Endothelial cell of umbilical vein (primary cell): ENCODE results near the gene CHRM1. TPM values are rescaled to one million over a fixed set of nuclear protein-coding genes. Genes with fewer than 3 reads are reported as not detected.

Experiments
- BruUV-seq: library from RNA; stranded (reverse); fragments of 400-500 nt; replicated peaks from 2 replicates; lab custom pipeline; 2021; lab: Mats Ljungman, UMichigan
- CTCF ChIA-PET: fragments of 300-600, 350-600 bp; sonication (Branson Sonifier 250); formaldehyde crosslinking; loops from one replicate; lab custom pipeline; 2021; ENCODE audit warnings: antibody characterized with exemption, inconsistent platforms; lab: Charles Lee
- POLR2A ChIA-PET: fragments of 300-600, 350-600 bp; sonication (Branson Sonifier 250); formaldehyde crosslinking; loops from one replicate; lab custom pipeline; 2021; ENCODE audit warnings: antibody characterized with exemption, inconsistent platforms; lab: Charles Lee
- DNase-seq: peaks from one replicate; pipeline ENCODE4 v3.0.0-alpha.2; 2011; ENCODE audit warnings: low read depth, low spot score
- FAIRE-seq: peaks from 2 replicates; lab custom pipeline; 2011; peaks lifted over from hg19 to GRCh38; lab: Jason Lieb, UNC
- H2AFZ ChIP-seq: 2 replicates; pipeline ENCODE4 v1.6.0; 2012; ENCODE audit warnings: low read depth, low read length, control low read depth, inconsistent platforms
- H3K27ac ChIP-seq: 2 replicates; pipeline ENCODE4 v1.5.1; 2011; ENCODE audit warnings: low read depth, mild to moderate bottlenecking, control low read depth, low read length, moderate library complexity; ENCODE audit not compliant: insufficient read depth
- H3K27me3 ChIP-seq, 2 experiments: 2 replicates each; pipeline versions ENCODE4 v1.6.0 to v1.6.1; 2011; ENCODE audit warnings: low read length in 2 of 2, mixed read lengths in 1 of 2; ENCODE audit not compliant: control insufficient read depth in 2 of 2, insufficient read depth in 2 of 2
- H3K36me3 ChIP-seq, 2 experiments: 2 replicates in 1 of 2; 3 replicates in 1 of 2; pipeline ENCODE4 v1.5.1; 2011; ENCODE audit warnings: low read length in 2 of 2, mild to moderate bottlenecking in 1 of 2, moderate library complexity in 1 of 2; ENCODE audit not compliant: control insufficient read depth in 2 of 2, insufficient read depth in 2 of 2; ENCODE audit errors: extremely low read depth in 1 of 2
- H3K4me1 ChIP-seq: 3 replicates; pipeline ENCODE4 v1.5.1; 2011; ENCODE audit warnings: mild to moderate bottlenecking, low read length; ENCODE audit not compliant: control insufficient read depth, insufficient read depth; ENCODE audit errors: extremely low read depth
- H3K4me2 ChIP-seq: 2 replicates; pipeline ENCODE4 v1.6.1; 2011; ENCODE audit warnings: low read length, control low read depth, mixed read lengths; ENCODE audit not compliant: insufficient read depth
- H3K4me3 ChIP-seq, 3 experiments: fragments of 200-600 bp in 1 of 3; sonication (generic), shearing (Covaris generic) in 1 of 3; replicated peaks in 1 of 3; 2 replicates each; pipeline ENCODE4 v1.5.1; 2011 to 2016; ENCODE audit warnings: control low read depth in 3 of 3, low read length in 3 of 3, mild to moderate bottlenecking in 2 of 3, inconsistent platforms in 1 of 3, low read depth in 1 of 3, moderate library complexity in 1 of 3; ENCODE audit not compliant: insufficient read depth in 1 of 3
- H3K79me2 ChIP-seq: 2 replicates; pipeline ENCODE4 v1.6.0; 2012; ENCODE audit warnings: low read length, inconsistent platforms; ENCODE audit not compliant: control insufficient read depth, insufficient read depth
- H3K9ac ChIP-seq: replicated peaks from 2 replicates; pipeline ENCODE3; 2011; ENCODE audit warnings: low read length, control low read depth; ENCODE audit not compliant: insufficient read depth; ENCODE audit errors: extremely low read depth
- H3K9me1 ChIP-seq: replicated peaks from 3 replicates; pipeline ENCODE4 v1.6.0; 2011; ENCODE audit warnings: mild to moderate bottlenecking, low read length; ENCODE audit not compliant: control insufficient read depth, insufficient read depth; ENCODE audit errors: extremely low read depth
- H3K9me3 ChIP-seq: replicated peaks from 2 replicates; pipeline ENCODE4 v1.5.1; 2012; ENCODE audit warnings: low read length, inconsistent platforms; ENCODE audit not compliant: control insufficient read depth, insufficient read depth
- H4K20me1 ChIP-seq: replicated peaks from 2 replicates; pipeline ENCODE3; 2011; ENCODE audit warnings: mild to moderate bottlenecking, low read length; ENCODE audit not compliant: control insufficient read depth, insufficient read depth; ENCODE audit errors: extremely low read depth
- EZH2 ChIP-seq: IDR thresholded peaks from 2 replicates; pipeline ENCODE4 v1.6.1; 2012; ENCODE audit warnings: borderline replicate concordance, low read depth, mild to moderate bottlenecking, moderate library complexity, low read length, inconsistent platforms; ENCODE audit not compliant: severe bottlenecking
- FOS ChIP-seq: IDR thresholded peaks from 2 replicates; pipeline ENCODE4 v1.6.1; 2011; ENCODE audit warnings: mild to moderate bottlenecking, low read length, moderate library complexity, borderline replicate concordance; ENCODE audit not compliant: insufficient read depth
- GATA2 ChIP-seq: IDR thresholded peaks from 2 replicates; pipeline ENCODE4 v1.7.0; 2011; ENCODE audit warnings: low read depth, mild to moderate bottlenecking, moderate library complexity, mixed read lengths, low read length; ENCODE audit not compliant: insufficient read length, insufficient read depth
- JUN ChIP-seq: IDR thresholded peaks from 2 replicates; pipeline ENCODE4 v1.6.1; 2011; ENCODE audit warnings: borderline replicate concordance, low read depth; ENCODE audit not compliant: insufficient read length, insufficient read depth
- MAX ChIP-seq: IDR thresholded peaks from 2 replicates; pipeline ENCODE4 v1.6.1; 2011; ENCODE audit not compliant: insufficient read depth, insufficient read length
- MYC ChIP-seq: IDR thresholded peaks from one replicate; pipeline ENCODE4 v1.6.1; 2011; ENCODE audit warnings: mild to moderate bottlenecking, low read depth, low read length
- POLR2A ChIP-seq: IDR thresholded peaks from 2 replicates; pipeline ENCODE4 v1.6.1; 2012; ENCODE audit warnings: low read depth, mild to moderate bottlenecking, control low read depth, low read length
- POLR2AphosphoS5 ChIP-seq: IDR thresholded peaks from 2 replicates; pipeline ENCODE4 v1.6.1; 2012; ENCODE audit warnings: low read depth, mild to moderate bottlenecking, control low read depth, low read length, moderate library complexity; ENCODE audit not compliant: insufficient read depth
- dilution Hi-C: fragments of 300-500 bp; cut with MboI; formaldehyde crosslinking; loops from one replicate; pipeline ENCODE4 v1.15.0; 2019; ENCODE audit warnings: low sequenced_read_pairs; ENCODE audit not compliant: extremely low pct_ligation_motif_present
- intact Hi-C: fragments of 100-400 bp; cut with micrococcal nuclease; formaldehyde crosslinking; loops from one replicate; pipeline ENCODE4 v1.10.0; 2022
- polyA plus RNA-seq, 4 experiments: library from polyadenylated mRNA; depleted of rRNA in 3 of 4; stranded (reverse) in 3 of 4; unstranded in 1 of 4; fragments of >200 nt; gene quantifications; 2 replicates each; pipeline versions ENCODE4 v1.2.1 to v1.2.3, GENCODE V29; 2011 to 2012; ENCODE audit warnings: missing spikeins in 1 of 4
- total RNA-seq: library from RNA; stranded (reverse); gene quantifications from 2 replicates; pipeline ENCODE4 v1.2.3, GENCODE V29; 2021
- TF ChIP-seq, protein P1 (sequence below), 2 donors: IDR thresholded peaks; 1 replicate in 1 of 2; 2 replicates in 1 of 2; pipeline ENCODE4 v1.5.1; 2011; ENCODE audit warnings: low read length in 2 of 2, mild to moderate bottlenecking in 2 of 2, moderate library complexity in 2 of 2, control low read depth in 1 of 2, inconsistent platforms in 1 of 2, low read depth in 1 of 2; ENCODE audit not compliant: insufficient read depth in 1 of 2; ENCODE audit errors: extremely low read depth in 1 of 2

Gene CHRM1
- total and polyA plus RNA-seq, 2 donors (not counting 3 experiments of a cell fraction or from before 2014, with no cell fraction given) = not detected

DNA sequence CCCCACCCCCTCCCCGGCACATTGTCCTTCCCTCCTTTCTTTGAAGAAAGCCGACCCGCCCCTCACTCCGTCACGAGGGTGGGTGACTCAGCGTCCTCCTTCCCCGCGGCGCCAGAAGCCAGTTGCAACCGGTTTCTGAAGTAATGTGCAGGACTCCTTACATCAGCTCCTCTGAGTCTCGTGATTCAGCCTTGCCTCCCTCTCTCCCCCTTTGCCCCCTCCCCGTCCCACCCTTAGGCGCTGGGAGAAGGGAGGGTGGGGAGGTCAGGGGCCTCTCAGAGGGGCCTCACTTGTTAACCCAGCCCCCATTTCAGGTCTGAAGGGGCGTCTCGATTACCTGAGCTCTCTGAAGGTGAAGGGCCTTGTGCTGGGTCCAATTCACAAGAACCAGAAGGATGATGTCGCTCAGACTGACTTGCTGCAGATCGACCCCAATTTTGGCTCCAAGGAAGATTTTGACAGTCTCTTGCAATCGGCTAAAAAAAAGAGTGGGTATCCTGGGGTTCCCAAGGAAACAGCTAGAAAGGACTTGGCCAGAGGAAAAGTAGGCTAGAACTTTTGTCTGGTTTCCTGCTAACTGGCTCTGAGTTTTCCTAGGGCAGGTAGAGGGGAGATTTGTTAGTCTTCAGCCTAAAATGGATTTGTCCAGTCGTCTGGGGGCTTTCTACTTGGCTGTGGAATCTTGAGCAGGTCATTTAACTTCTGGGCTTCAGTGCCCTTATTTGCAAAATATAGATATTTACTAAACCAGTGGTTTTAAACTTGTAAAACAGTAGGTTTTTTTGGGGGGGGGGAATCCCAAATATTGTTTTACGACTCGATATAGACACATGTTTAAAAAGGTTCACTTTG, 39.4 kb downstream of the CHRM1 start:
- Histone ChIP-seq H3K9me1 (no peaks in the 10 kb centered on the region), H3K4me3 (peak overlapping the region; percentile 75 to 100 (median 95)), H3K36me3 (peaks cover 26 to 32% of the 10 kb centered on the region in 2 experiments), H4K20me1 (peaks cover 5% of the 10 kb centered on the region), H3K9ac (peak overlapping the region; percentile 100), H3K27ac (peak overlapping the region; percentile 100), H3K27me3 (no peaks in the 10 kb centered on the region), H3K4me2 (peak overlapping the region; percentile 94), H3K9me3 (no peaks in the 10 kb centered on the region), H3K4me1 (peaks cover 45% of the 10 kb centered on the region), H3K79me2 (peaks cover 58% of the 10 kb centered on the region), H2AFZ (no peak overlapping the region)
- TSS peak; percentile 48 for BruUV-seq
- dilution Hi-C loops = no loop called here
- DNase-seq (peak; percentile 97), FAIRE-seq (peak; percentile 98)
- intact Hi-C loops = loop anchor here (1.0 to 5.0 kb wide), 6 partner anchors 27 to 485 kb away; partner anchors contain the start of genes HNRNPUL2, TAF6L, TMEM179B and TTC9C
- POLR2A ChIA-PET = interaction anchor here (0.5 to 2.3 kb wide), 16 partner anchors 8 to 154 kb away, joined by 3 to 25 read pairs (median 6); partner anchors contain the start of genes HNRNPUL2, TAF6L and TMEM179B
- TF ChIP-seq POLR2AphosphoS5 (peak; percentile 48), FOS (peak; percentile 72), POLR2A (peak; percentile 72), JUN (peak; percentile 65), MYC (peak; percentile 1), MAX (peak; percentile 45), EZH2 (no peak), GATA2 (no peak)
- TF ChIP-seq, protein P1, sequence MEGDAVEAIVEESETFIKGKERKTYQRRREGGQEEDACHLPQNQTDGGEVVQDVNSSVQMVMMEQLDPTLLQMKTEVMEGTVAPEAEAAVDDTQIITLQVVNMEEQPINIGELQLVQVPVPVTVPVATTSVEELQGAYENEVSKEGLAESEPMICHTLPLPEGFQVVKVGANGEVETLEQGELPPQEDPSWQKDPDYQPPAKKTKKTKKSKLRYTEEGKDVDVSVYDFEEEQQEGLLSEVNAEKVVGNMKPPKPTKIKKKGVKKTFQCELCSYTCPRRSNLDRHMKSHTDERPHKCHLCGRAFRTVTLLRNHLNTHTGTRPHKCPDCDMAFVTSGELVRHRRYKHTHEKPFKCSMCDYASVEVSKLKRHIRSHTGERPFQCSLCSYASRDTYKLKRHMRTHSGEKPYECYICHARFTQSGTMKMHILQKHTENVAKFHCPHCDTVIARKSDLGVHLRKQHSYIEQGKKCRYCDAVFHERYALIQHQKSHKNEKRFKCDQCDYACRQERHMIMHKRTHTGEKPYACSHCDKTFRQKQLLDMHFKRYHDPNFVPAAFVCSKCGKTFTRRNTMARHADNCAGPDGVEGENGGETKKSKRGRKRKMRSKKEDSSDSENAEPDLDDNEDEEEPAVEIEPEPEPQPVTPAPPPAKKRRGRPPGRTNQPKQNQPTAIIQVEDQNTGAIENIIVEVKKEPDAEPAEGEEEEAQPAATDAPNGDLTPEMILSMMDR (IDR thresholded peaks at IDR 0.05; ENCODE audit: extremely low read depth in 1 of 2, insufficient read depth in 1 of 2, low read depth in 1 of 2, low read length in 2 of 2) = no peak
- CTCF ChIA-PET = interaction anchor here (0.6 to 1.7 kb wide), 17 partner anchors 15 to 290 kb away, joined by 3 to 36 read pairs (median 3); partner anchors contain the start of genes HNRNPUL2, STX5, TMEM179B and TTC9C
